Neural cell (in vitro differentiated cells): Measurements from ENCODE around the gene P3R3URF.

Source experiments
- EZH2 ChIP-seq: fragments of 200-600, 300-800 bp; shearing (Covaris generic), sonication (generic); IDR thresholded peaks from 2 replicates; pipeline ENCODE4 v1.6.1; 2014; ENCODE audit warnings: antibody characterized with exemption, low read length, borderline replicate concordance, mild to moderate bottlenecking; ENCODE audit not compliant: insufficient read depth, poor library complexity, severe bottlenecking
- MXI1 ChIP-seq: fragments of 450-650 bp; conservative IDR thresholded peaks from 2 replicates; pipeline ENCODE4 v1.6.1; 2014; ENCODE audit warnings: antibody characterized with exemption, mild to moderate bottlenecking; ENCODE audit not compliant: poor library complexity, severe bottlenecking
- POLR2AphosphoS5 ChIP-seq: IDR thresholded peaks from 2 replicates; pipeline ENCODE4 v1.6.1; 2012
- RAD21 ChIP-seq: fragments of 450-650 bp; conservative IDR thresholded peaks from 2 replicates; pipeline ENCODE4 v1.6.1; 2014; ENCODE audit warnings: antibody characterized with exemption, mild to moderate bottlenecking, moderate library complexity
- REST ChIP-seq: IDR thresholded peaks from 2 replicates; pipeline ENCODE4 v1.6.1; 2012; ENCODE audit warnings: borderline replicate concordance
- TF ChIP-seq, protein P1 (sequence below): fragments of 450-650 bp; IDR thresholded peaks from 2 replicates; pipeline ENCODE4 v1.5.1; 2014; ENCODE audit warnings: antibody characterized with exemption, mild to moderate bottlenecking, moderate library complexity; ENCODE audit not compliant: poor library complexity, severe bottlenecking

- TF ChIP-seq, protein P1, sequence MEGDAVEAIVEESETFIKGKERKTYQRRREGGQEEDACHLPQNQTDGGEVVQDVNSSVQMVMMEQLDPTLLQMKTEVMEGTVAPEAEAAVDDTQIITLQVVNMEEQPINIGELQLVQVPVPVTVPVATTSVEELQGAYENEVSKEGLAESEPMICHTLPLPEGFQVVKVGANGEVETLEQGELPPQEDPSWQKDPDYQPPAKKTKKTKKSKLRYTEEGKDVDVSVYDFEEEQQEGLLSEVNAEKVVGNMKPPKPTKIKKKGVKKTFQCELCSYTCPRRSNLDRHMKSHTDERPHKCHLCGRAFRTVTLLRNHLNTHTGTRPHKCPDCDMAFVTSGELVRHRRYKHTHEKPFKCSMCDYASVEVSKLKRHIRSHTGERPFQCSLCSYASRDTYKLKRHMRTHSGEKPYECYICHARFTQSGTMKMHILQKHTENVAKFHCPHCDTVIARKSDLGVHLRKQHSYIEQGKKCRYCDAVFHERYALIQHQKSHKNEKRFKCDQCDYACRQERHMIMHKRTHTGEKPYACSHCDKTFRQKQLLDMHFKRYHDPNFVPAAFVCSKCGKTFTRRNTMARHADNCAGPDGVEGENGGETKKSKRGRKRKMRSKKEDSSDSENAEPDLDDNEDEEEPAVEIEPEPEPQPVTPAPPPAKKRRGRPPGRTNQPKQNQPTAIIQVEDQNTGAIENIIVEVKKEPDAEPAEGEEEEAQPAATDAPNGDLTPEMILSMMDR, result peak; percentile 97
- TF ChIP-seq POLR2AphosphoS5, result no peak
- TF ChIP-seq EZH2, result no peak
- no peak for TF ChIP-seq REST
- peak; percentile 97 for TF ChIP-seq RAD21
- peak; percentile 33 for TF ChIP-seq MXI1
These were observed 3.1 kb upstream of the P3R3URF start for GRCh38 chr1:46179138-46180081.
